WTC11 (cell line): ENCODE data around the gene BCS1L. TPM values are rescaled to one million over a fixed set of nuclear protein-coding genes. Genes with fewer than 3 reads are reported as not detected.

ENCODE experiments used
- ATAC-seq: fragments of 200-7000 bp; cut with Tn5 transposase; 2 replicates; pipeline ENCODE4 v1.10.0; 2021; ENCODE audit warnings: mild to moderate bottlenecking, moderate library complexity
- CTCF ChIA-PET: fragments of 300-600 bp; sonication (Branson Sonifier 250); formaldehyde crosslinking; loops from one replicate; lab custom pipeline; 2021; ENCODE audit warnings: antibody characterized with exemption; lab: Charles Lee
- POLR2A ChIA-PET: fragments of 350-600 bp; sonication (Branson Sonifier 250); formaldehyde crosslinking; loops from one replicate; lab custom pipeline; 2021; ENCODE audit warnings: antibody characterized with exemption; lab: Charles Lee
- DNase-seq: peaks from one replicate; pipeline ENCODE4 v3.0.0; 2021; ENCODE audit warnings: low spot score
- H3K27ac Mint-ChIP-seq: 2 replicates; pipeline ENCODE4 v1.8.0; 2021; ENCODE audit warnings: mixed read lengths
- H3K27me3 Mint-ChIP-seq: 2 replicates; pipeline ENCODE4 v1.8.0; 2021; ENCODE audit warnings: low read depth, mild to moderate bottlenecking, moderate library complexity, mixed read lengths
- H3K36me3 Mint-ChIP-seq: 2 replicates; pipeline ENCODE4 v1.8.0; 2021; ENCODE audit warnings: mixed read lengths
- H3K4me1 Mint-ChIP-seq: 2 replicates; pipeline ENCODE4 v1.8.0; 2022; ENCODE audit warnings: mixed read lengths
- H3K4me3 Mint-ChIP-seq: 2 replicates; pipeline ENCODE4 v1.8.0; 2021; ENCODE audit warnings: mild to moderate bottlenecking, moderate library complexity, mixed read lengths
- H3K9me3 Mint-ChIP-seq: 2 replicates; pipeline ENCODE4 v1.8.0; 2021; ENCODE audit warnings: mixed read lengths
- CDX4 ChIP-seq: fragments of 250-450 bp; sonication (Bioruptor Pico); IDR thresholded peaks from 2 replicates; pipeline ENCODE4 v1.9.0; 2021; ENCODE audit warnings: moderate library complexity, mild to moderate bottlenecking, inconsistent platforms, borderline replicate concordance
- E2F5 ChIP-seq: sonication (generic); formaldehyde crosslinking; IDR thresholded peaks from 2 replicates; pipeline ENCODE4 v1.8.1; 2022; ENCODE audit warnings: mild to moderate bottlenecking, moderate library complexity, missing genetic modification reagents
- GABPB1 ChIP-seq: sonication (generic); formaldehyde crosslinking; IDR thresholded peaks from 2 replicates; pipeline ENCODE4 v1.8.1; 2023; ENCODE audit warnings: mild to moderate bottlenecking, missing genetic modification reagents
- IRF1 ChIP-seq: sonication (generic); formaldehyde crosslinking; IDR thresholded peaks from 2 replicates; pipeline ENCODE4 v1.8.0; 2023; ENCODE audit warnings: missing genetic modification reagents
- MAX ChIP-seq: sonication (generic); formaldehyde crosslinking; IDR thresholded peaks from 2 replicates; pipeline ENCODE4 v1.8.0; 2022; ENCODE audit warnings: mild to moderate bottlenecking, missing genetic modification reagents
- PREB ChIP-seq: sonication (generic); formaldehyde crosslinking; IDR thresholded peaks from 2 replicates; pipeline ENCODE4 v1.8.1; 2022; ENCODE audit warnings: mild to moderate bottlenecking, missing genetic modification reagents, moderate library complexity, borderline replicate concordance
- TEAD4 ChIP-seq: sonication (generic); formaldehyde crosslinking; IDR thresholded peaks from 2 replicates; pipeline ENCODE4 v1.8.0; 2022; ENCODE audit warnings: mild to moderate bottlenecking, missing genetic modification reagents
- USF1 ChIP-seq: sonication (generic); formaldehyde crosslinking; IDR thresholded peaks from 2 replicates; pipeline ENCODE4 v1.8.0; 2022; ENCODE audit warnings: mild to moderate bottlenecking, missing genetic modification reagents
- ZMAT4 ChIP-seq: fragments of 250-450 bp; sonication (Bioruptor Pico); IDR thresholded peaks from 2 replicates; pipeline ENCODE4 v1.9.0; 2021; ENCODE audit warnings: mild to moderate bottlenecking
- ZNF138 ChIP-seq: sonication (generic); formaldehyde crosslinking; conservative IDR thresholded peaks from 2 replicates; pipeline ENCODE4 v1.8.1; 2022; ENCODE audit warnings: mild to moderate bottlenecking, moderate library complexity, missing genetic modification reagents
- ZNF232 ChIP-seq: sonication (generic); formaldehyde crosslinking; IDR thresholded peaks from 2 replicates; pipeline ENCODE4 v1.8.0; 2022; ENCODE audit warnings: mild to moderate bottlenecking, missing genetic modification reagents
- ZNF281 ChIP-seq: sonication (generic); formaldehyde crosslinking; IDR thresholded peaks from 2 replicates; pipeline ENCODE4 v1.8.0; 2023; ENCODE audit warnings: mild to moderate bottlenecking, missing genetic modification reagents
- ZNF317 ChIP-seq: sonication (generic); formaldehyde crosslinking; IDR thresholded peaks from 2 replicates; pipeline ENCODE4 v1.8.1; 2023; ENCODE audit warnings: low read depth, mild to moderate bottlenecking, moderate library complexity, missing genetic modification reagents, borderline replicate concordance
- ZNF423 ChIP-seq: fragments of 250-450 bp; sonication (Bioruptor Pico); IDR thresholded peaks from 2 replicates; pipeline ENCODE4 v2.1.2; 2022; ENCODE audit warnings: mild to moderate bottlenecking, moderate library complexity
- ZNF425 ChIP-seq: fragments of 250-450 bp; sonication (Bioruptor Pico); conservative IDR thresholded peaks from 2 replicates; pipeline ENCODE4 v1.9.0; 2021; ENCODE audit warnings: mild to moderate bottlenecking
- total RNA-seq: library from RNA; stranded (reverse); gene quantifications from 3 replicates; pipeline ENCODE4 v1.2.3, GENCODE V29; 2021

Gene BCS1L
- total RNA-seq, 1 experiment from 2014 or later: 32.7 TPM

- TF ChIP-seq MAX (CRISPR knock-in tag) (no peak), ZNF425 (CRISPR knock-in tag) (no peak), CDX4 (CRISPR knock-in tag) (no peak), IRF1 (CRISPR knock-in tag) (no peak), E2F5 (CRISPR knock-in tag) (no peak), ZNF317 (CRISPR knock-in tag) (no peak), ZNF423 (CRISPR knock-in tag) (no peak), ZNF138 (CRISPR knock-in tag) (no peak), PREB (CRISPR knock-in tag) (no peak), USF1 (CRISPR knock-in tag) (no peak), ZNF232 (CRISPR knock-in tag) (no peak), ZNF281 (CRISPR knock-in tag) (no peak), GABPB1 (no peak), TEAD4 (CRISPR knock-in tag) (no peak), ZMAT4 (CRISPR knock-in tag) (no peak)
- peaks cover 7% of the 10 kb centered on the region for H3K4me1 Mint-ChIP-seq
- H3K36me3 Mint-ChIP-seq: peaks cover 3% of the 10 kb centered on the region; the same call in 1 of the 2 replicates
- H3K27ac Mint-ChIP-seq: no peak overlapping the region
- H3K27me3 Mint-ChIP-seq: no peaks in the 10 kb centered on the region; the same call in 1 of the 2 replicates
- CTCF ChIA-PET: interaction anchor here (0.7 to 1.3 kb wide), 4 partner anchors 21 to 464 kb away, joined by 3 to 8 read pairs (median 4); no protein-coding TSS in a partner anchor
- DNase-seq: no peak
- peaks cover 4% of the 10 kb centered on the region for H3K9me3 Mint-ChIP-seq
- POLR2A ChIA-PET: no interaction called here
- no peak for ATAC-seq
- H3K4me3 Mint-ChIP-seq: no peak overlapping the region
Observed at GRCh38 chr2:218708086-218708485, 48.6 kb downstream of the BCS1L start.
